ENCODE measurements around the gene CDK19.

The CDK19 gene

DNA sequence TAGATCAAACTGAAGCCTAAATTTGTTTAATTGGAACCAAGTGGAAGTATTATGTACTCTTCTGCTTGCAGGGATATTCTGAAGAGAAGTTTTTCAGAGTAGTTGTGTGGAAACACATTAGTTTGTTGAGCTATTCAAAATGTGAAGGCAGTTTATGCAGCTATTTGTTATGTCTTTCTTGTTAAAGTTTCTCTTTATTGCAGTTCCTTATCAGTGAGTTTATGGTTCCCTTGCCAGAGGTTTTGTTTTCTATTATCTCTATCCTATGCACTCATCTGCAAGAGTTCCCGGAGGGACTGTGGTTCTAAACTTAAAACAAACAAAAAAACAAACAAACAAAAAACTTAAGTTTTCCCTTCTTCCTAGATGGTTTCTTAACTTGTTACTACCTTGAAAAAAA is 195.2 kb downstream of the CDK19 start:
- TF ChIP-seq BACH2 (CRISPR knock-in tag; IDR thresholded peaks at IDR 0.05; ENCODE audit: borderline replicate concordance), result no peak
- no peak for TF ChIP-seq ZNF70 (CRISPR knock-in tag; IDR thresholded peaks at IDR 0.05)
- TF ChIP-seq SNAI2 (CRISPR knock-in tag; IDR thresholded peaks at IDR 0.05), result no peak
- no peak for ATAC-seq

DNA sequence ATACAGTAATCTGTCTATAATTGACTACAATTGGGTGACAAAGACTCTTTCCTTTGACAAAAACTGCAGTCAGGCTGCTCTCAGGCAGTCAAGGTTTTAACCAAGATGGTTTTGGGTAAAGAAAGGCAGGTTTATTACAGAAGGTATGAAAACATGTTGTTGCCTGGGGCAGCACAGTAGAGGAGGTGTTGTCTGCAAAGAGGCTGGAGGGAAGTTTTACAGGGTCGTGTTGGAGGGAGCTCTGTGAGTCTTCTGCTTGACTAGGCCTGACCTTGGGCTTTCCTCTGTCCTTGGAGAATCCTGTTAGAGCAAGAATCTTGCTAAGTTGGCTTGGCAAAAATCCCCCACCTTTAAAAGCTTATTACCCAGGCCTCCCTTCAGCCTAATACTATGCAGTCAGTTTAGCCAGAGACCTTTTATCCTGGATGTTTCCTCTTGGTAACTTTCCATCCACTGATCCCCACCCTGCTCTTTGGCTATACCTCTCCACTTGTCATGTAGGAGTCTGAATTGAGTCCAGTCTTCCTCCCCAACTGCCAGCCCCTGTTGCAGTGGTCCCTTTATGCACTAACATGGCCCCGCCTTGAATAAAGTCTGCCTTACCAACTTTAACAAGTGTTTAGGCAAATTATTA is 195.9 kb downstream of the CDK19 start:
- TF ChIP-seq GLIS3 (CRISPR knock-in tag; IDR thresholded peaks at IDR 0.05) (no peak), SNAI2 (CRISPR knock-in tag; IDR thresholded peaks at IDR 0.05) (no peak), CREB5 (CRISPR knock-in tag; IDR thresholded peaks at IDR 0.05; ENCODE audit: low read depth) (no peak), ZNF565 (CRISPR knock-in tag; conservative IDR thresholded peaks at IDR 0.05; ENCODE audit: low read depth) (no peak), ZNF8 (CRISPR knock-in tag; IDR thresholded peaks at IDR 0.05) (no peak), ZFP30 (CRISPR knock-in tag; IDR thresholded peaks at IDR 0.05) (no peak), ZNF70 (CRISPR knock-in tag; IDR thresholded peaks at IDR 0.05) (no peak), PPARA (CRISPR knock-in tag; IDR thresholded peaks at IDR 0.05; ENCODE audit: borderline replicate concordance) (no peak), RARB (CRISPR knock-in tag; IDR thresholded peaks at IDR 0.05) (no peak)
- TF ChIP-seq, protein P1, sequence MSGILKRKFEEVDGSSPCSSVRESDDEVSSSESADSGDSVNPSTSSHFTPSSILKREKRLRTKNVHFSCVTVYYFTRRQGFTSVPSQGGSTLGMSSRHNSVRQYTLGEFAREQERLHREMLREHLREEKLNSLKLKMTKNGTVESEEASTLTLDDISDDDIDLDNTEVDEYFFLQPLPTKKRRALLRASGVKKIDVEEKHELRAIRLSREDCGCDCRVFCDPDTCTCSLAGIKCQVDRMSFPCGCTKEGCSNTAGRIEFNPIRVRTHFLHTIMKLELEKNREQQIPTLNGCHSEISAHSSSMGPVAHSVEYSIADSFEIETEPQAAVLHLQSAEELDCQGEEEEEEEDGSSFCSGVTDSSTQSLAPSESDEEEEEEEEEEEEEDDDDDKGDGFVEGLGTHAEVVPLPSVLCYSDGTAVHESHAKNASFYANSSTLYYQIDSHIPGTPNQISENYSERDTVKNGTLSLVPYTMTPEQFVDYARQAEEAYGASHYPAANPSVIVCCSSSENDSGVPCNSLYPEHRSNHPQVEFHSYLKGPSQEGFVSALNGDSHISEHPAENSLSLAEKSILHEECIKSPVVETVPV (CRISPR knock-in tag; IDR thresholded peaks at IDR 0.05), result no peak
- ATAC-seq, result no peak

GRCh38 chr6:110618591-110619267 is 196.5 kb downstream of the CDK19 start:
- TF ChIP-seq RARB (CRISPR knock-in tag; IDR thresholded peaks at IDR 0.05) (no peak), TOX (CRISPR knock-in tag; IDR thresholded peaks at IDR 0.05; ENCODE audit: borderline replicate concordance) (no peak), CREB5 (CRISPR knock-in tag; IDR thresholded peaks at IDR 0.05; ENCODE audit: low read depth) (no peak), ZNF70 (CRISPR knock-in tag; IDR thresholded peaks at IDR 0.05) (no peak), BACH2 (CRISPR knock-in tag; IDR thresholded peaks at IDR 0.05; ENCODE audit: borderline replicate concordance) (no peak)
- peak; percentile 69 for ATAC-seq

DNA sequence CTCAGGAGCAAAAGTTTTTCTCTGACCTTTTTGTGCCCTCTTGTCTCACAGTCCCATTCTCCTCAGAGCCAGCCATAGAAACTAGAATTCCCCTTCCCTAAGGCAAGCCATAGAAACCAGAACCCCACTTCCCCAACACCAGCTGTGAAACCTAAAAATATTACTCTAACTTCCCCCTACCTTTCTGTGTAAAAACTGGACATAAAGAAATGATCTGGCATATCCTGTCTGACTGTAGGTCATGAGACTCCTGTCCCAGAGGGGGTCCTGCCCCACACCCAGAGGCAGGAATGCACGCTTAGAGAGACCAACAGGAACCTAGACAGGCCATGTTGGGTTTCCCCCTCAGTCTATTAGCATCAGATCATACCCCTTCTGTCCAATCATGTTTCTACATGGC is 198.2 kb downstream of the CDK19 start:
- ATAC-seq, result no peak
- TF ChIP-seq ZNF70 (CRISPR knock-in tag; IDR thresholded peaks at IDR 0.05), result no peak
- no peak for TF ChIP-seq BACH2 (CRISPR knock-in tag; IDR thresholded peaks at IDR 0.05; ENCODE audit: borderline replicate concordance)
- no peak for TF ChIP-seq TSHZ2 (CRISPR knock-in tag; IDR thresholded peaks at IDR 0.05)
- no peak for TF ChIP-seq GLIS3 (CRISPR knock-in tag; IDR thresholded peaks at IDR 0.05)
- TF ChIP-seq, protein P2, sequence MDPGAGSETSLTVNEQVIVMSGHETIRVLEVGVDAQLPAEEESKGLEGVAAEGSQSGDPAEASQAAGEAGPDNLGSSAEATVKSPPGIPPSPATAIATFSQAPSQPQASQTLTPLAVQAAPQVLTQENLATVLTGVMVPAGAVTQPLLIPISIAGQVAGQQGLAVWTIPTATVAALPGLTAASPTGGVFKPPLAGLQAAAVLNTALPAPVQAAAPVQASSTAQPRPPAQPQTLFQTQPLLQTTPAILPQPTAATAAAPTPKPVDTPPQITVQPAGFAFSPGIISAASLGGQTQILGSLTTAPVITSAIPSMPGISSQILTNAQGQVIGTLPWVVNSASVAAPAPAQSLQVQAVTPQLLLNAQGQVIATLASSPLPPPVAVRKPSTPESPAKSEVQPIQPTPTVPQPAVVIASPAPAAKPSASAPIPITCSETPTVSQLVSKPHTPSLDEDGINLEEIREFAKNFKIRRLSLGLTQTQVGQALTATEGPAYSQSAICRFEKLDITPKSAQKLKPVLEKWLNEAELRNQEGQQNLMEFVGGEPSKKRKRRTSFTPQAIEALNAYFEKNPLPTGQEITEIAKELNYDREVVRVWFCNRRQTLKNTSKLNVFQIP (CRISPR knock-in tag; IDR thresholded peaks at IDR 0.05; ENCODE audit: borderline replicate concordance, low read depth), result no peak
- TF ChIP-seq TOX (CRISPR knock-in tag; IDR thresholded peaks at IDR 0.05; ENCODE audit: borderline replicate concordance), result no peak
- TF ChIP-seq TCF4 (CRISPR knock-in tag; IDR thresholded peaks at IDR 0.05; ENCODE audit: borderline replicate concordance), result no peak
- no peak for TF ChIP-seq ZNF565 (CRISPR knock-in tag; conservative IDR thresholded peaks at IDR 0.05; ENCODE audit: low read depth)
- TF ChIP-seq ESRRG (CRISPR knock-in tag; IDR thresholded peaks at IDR 0.05), result no peak
- TF ChIP-seq, protein P3, sequence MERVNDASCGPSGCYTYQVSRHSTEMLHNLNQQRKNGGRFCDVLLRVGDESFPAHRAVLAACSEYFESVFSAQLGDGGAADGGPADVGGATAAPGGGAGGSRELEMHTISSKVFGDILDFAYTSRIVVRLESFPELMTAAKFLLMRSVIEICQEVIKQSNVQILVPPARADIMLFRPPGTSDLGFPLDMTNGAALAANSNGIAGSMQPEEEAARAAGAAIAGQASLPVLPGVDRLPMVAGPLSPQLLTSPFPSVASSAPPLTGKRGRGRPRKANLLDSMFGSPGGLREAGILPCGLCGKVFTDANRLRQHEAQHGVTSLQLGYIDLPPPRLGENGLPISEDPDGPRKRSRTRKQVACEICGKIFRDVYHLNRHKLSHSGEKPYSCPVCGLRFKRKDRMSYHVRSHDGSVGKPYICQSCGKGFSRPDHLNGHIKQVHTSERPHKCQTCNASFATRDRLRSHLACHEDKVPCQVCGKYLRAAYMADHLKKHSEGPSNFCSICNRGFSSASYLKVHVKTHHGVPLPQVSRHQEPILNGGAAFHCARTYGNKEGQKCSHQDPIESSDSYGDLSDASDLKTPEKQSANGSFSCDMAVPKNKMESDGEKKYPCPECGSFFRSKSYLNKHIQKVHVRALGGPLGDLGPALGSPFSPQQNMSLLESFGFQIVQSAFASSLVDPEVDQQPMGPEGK (CRISPR knock-in tag; IDR thresholded peaks at IDR 0.05; ENCODE audit: borderline replicate concordance), result no peak
- no peak for TF ChIP-seq ZC3H10 (CRISPR knock-in tag; IDR thresholded peaks at IDR 0.05)
- no peak for TF ChIP-seq RARB (CRISPR knock-in tag; IDR thresholded peaks at IDR 0.05)
- TF ChIP-seq SNAI2 (CRISPR knock-in tag; IDR thresholded peaks at IDR 0.05), result no peak
- no peak for TF ChIP-seq OSR1 (CRISPR knock-in tag; IDR thresholded peaks at IDR 0.05)
- TF ChIP-seq ZFP30 (CRISPR knock-in tag; IDR thresholded peaks at IDR 0.05), result no peak
- no peak for TF ChIP-seq PPARA (CRISPR knock-in tag; IDR thresholded peaks at IDR 0.05; ENCODE audit: borderline replicate concordance)
- TF ChIP-seq ISL1 (CRISPR knock-in tag; IDR thresholded peaks at IDR 0.05), result no peak
- no peak for TF ChIP-seq CSDC2 (CRISPR knock-in tag; IDR thresholded peaks at IDR 0.05)
- TF ChIP-seq ZNF8 (CRISPR knock-in tag; IDR thresholded peaks at IDR 0.05), result no peak
